C4-2B (cell line): ENCODE measurements around the gene BUD23.

Experiments
- CTCF ChIP-seq: fragments of 450-650 bp; conservative IDR thresholded peaks from 2 replicates; pipeline ENCODE4 v1.5.1; 2017; ENCODE audit warnings: mild to moderate bottlenecking
- ZFX ChIP-seq: fragments of 450-650 bp; IDR thresholded peaks from 2 replicates; pipeline ENCODE4 v1.6.1; 2017

- TF ChIP-seq CTCF (no peak), ZFX (no peak)
These were observed 1.9 kb downstream of the BUD23 start for GRCh38 chr7:73685311-73685710.
